ENCODE measurements around the gene GGCX. TPM values are rescaled to one million over a fixed set of nuclear protein-coding genes. Genes with fewer than 3 reads are reported as not detected.

GGCX gene
- total and polyA plus RNA-seq, 2 of the 13 experiments (the other 11 are each of a cell fraction or from before 2014, with no cell fraction given) = 72.5 to 103 TPM

- TF ChIP-seq NFIB (CRISPR knock-in tag; IDR thresholded peaks at IDR 0.05; ENCODE audit: borderline replicate concordance) (no peak), ZNF333 (CRISPR knock-in tag; IDR thresholded peaks at IDR 0.05; ENCODE audit: borderline replicate concordance) (no peak), HDAC6 (IDR thresholded peaks at IDR 0.05; ENCODE audit: low read depth, low read length) (no peak), CBFB (CRISPR knock-in tag; IDR thresholded peaks at IDR 0.05) (no peak), ZNF121 (CRISPR knock-in tag; IDR thresholded peaks at IDR 0.05) (peak; percentile 50; the same call in 1 of the 2 replicates), THAP7 (CRISPR knock-in tag; IDR thresholded peaks at IDR 0.05) (no peak), YEATS2 (CRISPR knock-in tag; IDR thresholded peaks at IDR 0.05; ENCODE audit: borderline replicate concordance) (no peak; the same call in 1 of the 2 replicates), ZNF18 (CRISPR knock-in tag; IDR thresholded peaks at IDR 0.05; ENCODE audit: insufficient replicate concordance) (no peak), PCBP1 (IDR thresholded peaks at IDR 0.05; ENCODE audit: borderline replicate concordance, low read depth, low read length) (no peak), ZNF766 (CRISPR knock-in tag; IDR thresholded peaks at IDR 0.05; ENCODE audit: borderline replicate concordance) (no peak), NR0B2 (CRISPR knock-in tag; IDR thresholded peaks at IDR 0.05) (no peak), ZNF772 (CRISPR knock-in tag; IDR thresholded peaks at IDR 0.05) (no peak), ZNF740 (CRISPR knock-in tag; IDR thresholded peaks at IDR 0.05) (no peak), HNF4A (CRISPR knock-in tag; IDR thresholded peaks at IDR 0.05) (peak; percentile 42), ARID2 (CRISPR knock-in tag; IDR thresholded peaks at IDR 0.05; ENCODE audit: borderline replicate concordance) (no peak), HIC2 (CRISPR knock-in tag; IDR thresholded peaks at IDR 0.05; ENCODE audit: low read depth) (no peak), ZC3H13 (CRISPR knock-in tag; IDR thresholded peaks at IDR 0.05) (no peak), ZNF784 (CRISPR knock-in tag; IDR thresholded peaks at IDR 0.05; ENCODE audit: borderline replicate concordance) (no peak), SOX13 (IDR thresholded peaks at IDR 0.05) (no peak), SOX13 (CRISPR knock-in tag; conservative IDR thresholded peaks at IDR 0.05 in 1 of 2, IDR thresholded peaks at IDR 0.05 in 1 of 2) (peak in 1 of 2 experiments; percentile 56; a peak in 1 of 4 replicates), ATF4 (CRISPR knock-in tag; IDR thresholded peaks at IDR 0.05) (0 out of 4 replicates have a peak, but pooled peaks of 1 of the 2 experiments have one; percentile 33), SMARCE1 (IDR thresholded peaks at IDR 0.05; ENCODE audit: borderline replicate concordance) (no peak)
Measured at GRCh38 chr2:85558160-85558559, 3.1 kb downstream of the GGCX start (continued).

All from HepG2 (cell line).